ENCODE measurements around the gene BCHE.

Gene BCHE

DNA sequence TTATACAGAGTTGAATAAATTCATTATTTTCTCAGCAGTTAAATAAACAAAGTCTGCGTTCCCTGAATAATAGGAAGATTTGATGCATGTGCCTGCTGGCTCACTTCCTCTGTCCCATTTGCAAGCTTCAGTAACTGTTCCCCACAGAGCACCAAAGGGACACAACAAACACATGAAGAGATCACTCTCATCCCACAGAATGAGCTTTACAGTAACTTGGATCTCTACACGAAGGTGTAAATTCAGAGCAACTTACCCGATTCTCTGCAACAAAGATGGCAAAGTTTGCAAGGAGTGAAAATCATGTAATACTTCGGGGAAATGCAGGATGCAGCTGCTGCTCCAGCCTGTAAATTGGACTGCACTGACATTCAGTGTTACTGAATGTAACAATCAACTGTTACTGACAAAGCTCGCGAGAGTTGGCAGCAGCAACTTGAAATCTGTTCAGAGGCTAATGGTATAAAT is at the start of gene BCHE:
TSS of gene BCHE (minus strand) at position 366 of the 468 bp plus-strand sequence. CDS start 6,390 bp downstream, outside the sequence.
- no peak for DNase-seq

DNA sequence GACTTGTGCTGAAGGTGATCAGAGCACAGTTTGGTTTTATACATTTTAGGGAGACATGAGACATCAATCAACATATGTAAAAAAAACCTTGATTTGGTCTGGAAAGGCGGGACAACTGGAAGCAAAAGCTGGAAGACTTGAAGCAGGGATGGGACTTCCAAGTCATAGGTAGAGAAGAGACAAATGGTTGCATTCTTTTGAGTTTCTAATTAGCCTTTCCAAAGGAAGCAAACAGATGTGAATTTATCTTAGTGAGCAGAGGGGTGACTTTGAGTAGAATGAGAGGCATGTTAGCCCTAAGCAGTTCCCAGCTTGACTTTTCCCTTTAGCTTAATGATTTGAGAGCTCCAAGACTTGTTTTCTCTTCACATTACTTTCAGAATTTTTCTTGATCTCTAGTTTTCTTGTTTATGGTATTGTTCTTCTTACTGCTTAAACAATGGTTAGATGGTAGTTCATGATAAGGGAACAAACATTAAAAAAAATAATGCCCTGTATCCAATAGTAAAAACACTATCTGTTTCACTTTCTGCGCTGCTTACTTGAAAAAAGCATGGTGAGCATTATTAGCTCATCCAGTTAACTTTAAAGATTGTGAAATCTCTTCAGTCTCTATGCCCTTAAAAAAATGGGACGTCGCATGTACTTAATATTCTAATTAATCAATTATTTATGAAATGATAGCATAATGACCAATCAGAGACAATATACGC is 48.5 kb upstream of the BCHE start:
- DNase-seq, result no peak

DNA sequence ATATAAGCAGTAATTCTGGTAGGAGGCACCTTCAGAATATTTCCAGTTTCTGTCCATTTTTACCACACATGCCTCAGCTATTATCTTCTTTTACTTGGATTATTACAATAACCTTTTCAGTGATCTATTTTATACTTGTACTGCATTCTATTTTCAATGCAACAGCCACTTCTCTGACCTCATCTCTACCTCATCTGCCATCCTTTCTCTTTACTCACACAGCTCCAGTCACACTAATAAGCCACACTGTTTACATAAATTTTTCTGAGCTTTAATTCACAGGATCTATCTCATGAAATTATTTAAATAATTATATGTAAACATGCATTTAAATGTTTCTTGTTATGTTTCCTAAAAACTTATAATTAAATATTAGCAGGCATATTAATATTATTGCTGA is 47.3 kb upstream of the BCHE start:
- DNase-seq, result no peak

DNA sequence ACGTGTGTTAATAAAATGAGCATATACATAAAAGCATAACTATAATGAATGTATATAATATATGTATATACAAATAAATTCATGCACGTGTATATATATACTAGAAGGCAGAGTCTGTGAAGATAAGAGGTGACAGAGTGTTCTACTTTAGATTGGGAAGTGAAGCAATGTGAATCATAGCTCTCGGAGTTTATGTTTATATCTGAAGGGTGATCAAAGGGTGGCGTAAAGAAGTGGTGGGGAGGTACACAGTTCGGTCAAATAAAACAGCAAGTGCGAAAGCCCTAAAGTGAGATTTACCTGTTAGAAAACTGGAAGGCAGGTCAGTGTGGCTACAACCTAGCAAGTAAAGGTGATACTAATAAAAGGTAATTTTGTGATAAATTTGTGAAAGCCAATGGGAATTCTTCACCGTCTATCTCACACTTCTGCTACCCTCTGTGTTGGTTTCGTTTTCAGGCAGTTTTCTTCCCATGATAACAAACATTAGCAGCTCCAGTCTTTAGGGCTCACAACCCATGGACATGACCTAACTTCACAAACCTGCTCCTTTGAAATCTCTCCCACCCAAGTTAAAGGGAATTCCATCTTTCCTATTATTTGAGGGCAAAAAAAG is 46.7 kb upstream of the BCHE start:
- no peak for DNase-seq

DNA sequence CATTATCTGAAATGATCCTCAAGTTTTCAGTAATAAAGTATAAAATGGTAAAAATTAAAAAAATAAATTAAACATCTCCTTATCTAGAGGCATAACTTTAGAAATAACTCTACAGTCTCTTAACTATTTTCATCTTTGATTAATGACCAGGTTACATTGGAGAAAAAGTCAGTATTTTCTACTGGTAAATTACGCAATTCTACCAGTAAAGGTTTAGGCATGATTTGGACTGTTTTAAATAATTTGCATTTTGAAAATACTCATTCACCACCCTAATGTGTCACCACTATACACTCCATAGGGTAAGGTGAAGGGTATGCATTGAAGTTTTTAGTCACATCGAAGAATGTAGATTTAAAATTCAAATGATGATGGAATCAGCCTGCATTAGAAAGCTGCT is 45.9 kb upstream of the BCHE start:
- DNase-seq, result no peak

DNA sequence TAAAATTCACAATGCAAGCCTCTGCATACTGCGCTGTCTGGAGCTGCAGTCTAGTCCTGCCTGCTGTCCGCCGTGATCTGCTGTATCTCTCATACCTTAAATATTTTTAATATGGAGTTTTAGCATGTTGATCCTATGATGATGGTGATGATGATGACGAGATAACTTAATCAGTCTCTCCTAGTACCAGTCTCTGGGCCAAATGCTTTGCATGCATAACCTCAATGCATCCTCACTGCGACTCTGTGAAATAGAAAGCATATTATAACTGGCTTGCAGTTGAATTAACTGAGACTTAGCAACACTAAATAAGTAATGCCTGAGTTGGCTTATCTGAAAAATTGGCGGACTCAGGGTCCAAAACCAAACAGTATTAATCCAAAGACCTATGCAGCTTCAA is 38.4 kb upstream of the BCHE start:
- no peak for DNase-seq

DNA sequence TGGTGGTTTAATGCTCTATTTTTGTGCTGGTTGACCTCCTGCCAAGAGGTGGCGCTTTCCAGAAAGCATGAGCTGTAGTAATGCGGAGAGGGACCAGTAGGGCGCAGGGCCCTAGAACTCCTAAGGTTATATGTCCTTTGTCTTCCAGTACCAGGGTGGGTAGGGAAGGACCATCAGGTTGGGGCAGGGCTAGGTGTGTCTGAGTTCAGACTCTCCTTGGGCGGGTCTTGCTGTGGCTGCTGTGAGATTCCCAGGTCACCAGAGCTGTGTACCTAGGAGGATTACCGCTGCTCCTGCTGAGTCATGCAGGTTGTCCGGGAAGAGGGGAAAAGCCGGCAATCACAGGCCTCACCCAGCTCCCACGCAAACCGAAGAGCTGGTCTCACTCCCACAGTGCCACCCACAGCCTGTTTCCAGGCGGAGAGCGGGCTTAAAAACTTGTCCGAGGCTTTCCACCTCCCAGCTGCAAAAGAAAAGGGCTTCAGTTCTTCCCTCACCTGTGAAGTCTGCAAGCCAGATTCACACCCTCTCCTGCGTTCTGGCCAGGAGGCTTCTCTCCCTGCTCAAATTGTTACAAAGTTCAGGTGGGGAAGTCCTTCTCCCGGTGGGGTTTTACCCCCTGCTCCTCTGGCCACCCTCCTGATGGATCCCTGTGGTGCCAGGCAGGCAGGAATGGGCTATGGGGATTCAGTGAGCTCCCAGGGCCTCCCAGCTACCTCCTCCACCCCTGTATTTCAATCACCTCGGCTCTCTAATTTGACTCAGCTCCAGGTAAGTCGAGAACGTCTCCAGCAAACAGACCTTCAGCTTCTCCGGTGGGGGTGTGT is 37.7 kb upstream of the BCHE start:
- no peak for DNase-seq

DNA sequence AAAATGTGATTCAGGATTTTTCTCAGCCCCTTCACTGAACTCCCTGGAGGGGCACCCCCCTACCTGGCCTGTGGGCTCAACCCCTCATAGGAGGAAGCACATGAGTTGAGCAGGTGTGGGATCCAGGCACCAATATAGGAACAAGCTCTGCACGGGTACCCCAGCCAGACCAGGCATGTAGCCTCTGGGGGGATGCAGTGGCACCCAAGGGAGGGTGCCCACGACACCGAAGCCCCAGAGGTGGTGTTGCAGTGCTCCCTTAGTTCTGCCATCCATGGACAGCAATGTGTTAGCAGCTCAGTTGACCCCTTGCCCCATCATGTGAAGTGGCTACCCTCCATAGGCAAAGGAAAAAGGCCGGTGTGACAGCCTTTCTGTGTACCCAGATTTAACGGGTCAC is 30.9 kb upstream of the BCHE start:
- DNase-seq, result no peak

DNA sequence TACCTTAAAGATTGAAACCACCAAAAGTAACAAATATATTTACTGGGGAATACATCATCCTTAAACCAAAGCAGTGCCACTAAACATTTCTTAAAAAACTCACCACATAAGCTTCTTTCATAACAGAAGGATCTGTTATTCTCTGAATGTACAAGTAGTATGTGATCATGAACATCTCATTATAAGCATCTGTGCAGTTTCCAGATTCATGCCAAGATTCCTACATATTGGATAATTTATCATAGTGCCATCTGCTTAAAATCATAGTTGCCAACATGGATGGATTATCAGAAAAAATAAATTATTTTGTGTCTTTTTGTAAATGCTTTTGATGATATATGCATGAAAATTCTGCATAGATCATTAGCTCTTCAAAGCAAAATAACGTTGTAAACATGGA is 21.8 kb upstream of the BCHE start:
- no peak for DNase-seq

DNA sequence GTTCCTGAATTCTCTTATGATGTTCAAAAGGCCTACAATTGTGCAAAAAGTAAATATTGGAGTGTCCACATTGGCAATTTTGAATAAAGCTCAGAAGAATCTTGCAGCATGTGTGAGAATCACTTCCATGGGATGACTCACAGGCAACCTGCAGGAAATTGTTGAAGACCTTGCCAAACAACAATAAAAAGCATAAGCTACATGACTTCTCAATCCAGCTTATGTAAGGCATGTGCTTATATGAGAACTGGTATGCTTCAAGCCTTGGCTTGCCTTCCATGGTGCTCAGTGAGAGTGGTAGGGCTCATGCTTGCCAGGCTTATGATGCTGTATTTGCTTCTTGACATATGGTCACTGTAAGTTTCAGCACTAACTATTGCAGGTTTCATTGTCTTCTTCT is 18.4 kb upstream of the BCHE start:
- no peak for DNase-seq

DNA sequence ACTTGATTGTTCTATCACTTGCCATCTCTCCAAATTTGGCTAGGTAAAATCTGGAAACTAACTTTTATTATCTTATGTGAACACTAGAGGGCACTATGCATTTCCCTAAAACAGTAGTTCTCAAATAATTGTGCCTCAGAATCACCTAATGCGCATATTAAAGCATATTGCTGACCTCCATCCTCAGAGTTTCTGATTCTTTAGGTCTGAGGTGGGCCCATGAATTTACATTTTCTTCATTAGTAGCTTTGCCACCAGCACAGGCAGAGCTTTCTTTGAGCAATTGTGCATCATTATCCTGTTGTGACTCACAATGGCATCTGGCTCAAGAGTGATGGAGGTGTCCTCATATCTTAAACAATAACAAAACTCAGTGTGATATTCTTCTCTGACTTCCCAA is 17.5 kb upstream of the BCHE start:
- peak in 1 of 2 donors; percentile 27 for DNase-seq

DNA sequence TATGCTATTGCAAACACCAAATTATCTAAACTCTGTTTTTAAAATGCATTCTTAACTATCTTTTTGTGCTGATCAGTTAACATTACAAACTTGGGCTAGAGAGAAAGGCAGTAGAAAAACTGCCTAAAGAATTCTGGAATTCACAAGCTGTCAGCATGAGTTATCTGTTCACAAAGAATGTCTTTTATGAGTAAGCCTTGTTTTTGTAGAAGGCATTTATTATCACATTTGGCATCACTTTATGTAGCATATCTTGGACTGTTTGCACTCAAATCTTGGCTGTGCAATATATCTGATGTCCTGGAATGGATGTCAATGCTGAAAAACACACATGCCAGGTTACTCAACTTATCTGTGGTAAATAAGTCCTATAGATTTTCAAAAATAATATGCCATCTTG is 15.5 kb upstream of the BCHE start:
- DNase-seq, result no peak

DNA sequence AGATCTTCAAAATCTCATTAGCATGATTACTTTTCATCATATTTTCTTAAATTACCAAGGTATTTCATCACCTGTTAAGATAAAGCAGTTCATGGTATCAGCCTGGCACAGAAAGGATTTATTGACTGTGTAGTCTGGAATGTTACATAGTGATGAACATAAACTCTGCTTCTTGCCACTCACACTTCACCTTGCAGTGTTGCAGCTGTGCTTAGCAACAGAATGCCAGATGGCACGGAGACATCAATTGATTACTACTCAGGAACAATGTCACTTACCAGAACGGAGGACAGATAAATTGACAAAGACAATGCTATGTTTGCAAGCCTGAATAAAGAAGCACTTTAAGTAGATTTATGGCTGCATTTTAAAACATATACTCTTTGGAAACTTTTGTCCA is 15.0 kb upstream of the BCHE start:
- no peak for DNase-seq

DNA sequence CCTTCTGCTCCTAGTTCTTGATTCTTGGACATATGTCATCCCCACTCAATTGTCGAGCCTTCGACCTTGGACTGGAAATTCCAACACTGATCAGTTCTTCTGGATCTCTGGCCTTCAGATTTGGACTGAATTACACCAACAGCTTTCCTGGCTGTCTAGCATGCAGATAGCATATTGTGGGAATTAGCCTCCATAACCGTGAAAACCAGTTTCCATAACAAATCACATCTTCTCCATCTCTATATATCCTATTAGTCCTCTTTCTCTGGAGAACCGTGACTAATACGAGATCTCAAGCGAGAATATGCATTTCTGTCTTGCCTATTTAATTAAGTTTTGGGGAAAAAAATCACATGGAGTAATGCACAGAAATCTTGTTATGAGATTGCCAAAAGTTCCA is 8.8 kb upstream of the BCHE start:
- DNase-seq, result no peak

DNA sequence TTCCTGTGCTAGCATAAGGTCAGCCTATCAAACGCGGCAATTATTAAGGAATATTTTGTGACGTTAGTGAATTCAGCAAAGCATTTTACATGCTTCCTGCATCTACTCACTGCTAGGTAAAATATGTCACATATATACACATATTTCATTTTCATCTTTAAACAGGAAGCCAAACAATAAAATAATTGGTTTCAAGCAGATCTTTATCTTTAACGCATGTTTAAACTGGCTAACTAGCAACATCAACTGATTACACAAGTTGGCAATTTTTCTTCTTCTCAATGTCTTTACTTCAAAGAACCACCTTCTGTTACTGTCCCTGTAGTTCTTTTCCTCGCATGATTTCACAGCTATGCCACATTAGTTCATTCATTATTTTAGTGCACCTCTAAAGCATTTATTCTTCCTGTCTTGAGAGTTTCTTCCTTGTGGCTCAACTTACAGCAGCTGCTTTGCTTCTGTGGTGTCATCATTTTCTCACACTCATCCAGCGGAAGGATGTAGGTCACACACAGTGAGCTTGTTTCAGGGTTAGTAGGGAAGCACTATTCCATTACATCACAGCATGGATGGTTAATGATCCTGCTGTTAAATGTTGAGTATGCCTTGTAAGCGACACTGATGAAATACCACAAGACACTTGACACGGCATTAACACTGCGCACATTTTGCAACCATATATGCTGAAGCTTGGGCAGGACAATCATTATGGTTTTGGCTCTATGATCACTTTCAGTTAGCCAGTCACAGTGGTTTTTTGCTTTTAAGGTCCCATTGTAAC is 2.3 kb upstream of the BCHE start:
- DNase-seq, result no peak

DNA sequence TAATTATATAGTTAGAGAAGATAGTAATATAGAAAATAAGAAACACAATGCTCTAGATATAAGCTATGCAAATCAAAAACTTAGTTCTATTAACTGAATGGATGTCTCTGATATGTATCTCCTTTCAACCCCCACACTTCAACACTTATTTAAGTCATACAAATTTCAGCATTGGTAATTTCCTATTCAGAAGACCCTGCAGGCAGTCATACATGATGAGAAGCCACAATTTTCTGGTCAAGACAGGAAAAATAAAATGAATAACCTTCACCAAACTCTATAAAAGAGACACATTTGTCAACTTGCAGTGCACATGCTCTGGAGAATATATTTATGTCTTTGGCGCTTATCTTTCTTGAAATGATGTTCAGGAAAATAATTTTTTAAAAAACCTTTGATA is 578 bp upstream of the BCHE start:
- DNase-seq, result no peak

DNA sequence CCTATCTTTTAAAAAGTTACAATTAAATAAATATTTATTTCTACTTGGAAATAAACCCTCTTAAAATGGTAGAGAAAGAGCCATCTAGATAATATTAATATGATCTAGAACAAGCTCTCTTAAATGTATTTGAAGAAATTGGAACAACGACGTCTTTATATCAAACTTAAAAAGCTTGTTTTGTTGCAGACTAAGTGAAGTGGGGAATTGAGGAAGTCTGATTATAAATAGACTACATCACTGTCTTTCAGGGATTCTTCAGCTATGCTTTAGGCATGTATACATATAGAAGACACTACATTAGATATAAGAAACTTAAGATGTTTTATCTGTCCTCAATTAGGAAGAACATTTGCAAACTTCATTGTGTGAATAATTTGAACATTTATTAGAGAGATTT is 1.8 kb downstream of the BCHE start:
- no peak for DNase-seq

DNA sequence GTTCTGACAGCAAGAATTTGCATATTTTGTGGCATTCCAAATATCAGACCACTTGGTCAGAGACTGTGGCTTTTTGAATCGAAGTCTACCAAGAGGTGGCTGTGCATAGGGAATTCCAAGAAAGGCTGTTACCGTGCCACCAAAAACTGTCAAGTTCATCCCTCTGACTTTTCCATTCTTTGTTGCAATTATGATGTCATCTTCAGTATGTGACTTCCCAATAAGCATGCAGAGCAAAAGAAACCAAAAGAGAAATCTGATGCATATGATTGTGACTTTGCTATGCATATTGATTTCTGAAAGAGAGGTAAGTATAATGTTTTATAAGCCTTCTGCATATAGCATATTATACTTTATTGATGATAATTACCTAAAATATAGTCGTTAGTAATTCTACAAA is 6.5 kb downstream of the BCHE start:
- no peak for DNase-seq

DNA sequence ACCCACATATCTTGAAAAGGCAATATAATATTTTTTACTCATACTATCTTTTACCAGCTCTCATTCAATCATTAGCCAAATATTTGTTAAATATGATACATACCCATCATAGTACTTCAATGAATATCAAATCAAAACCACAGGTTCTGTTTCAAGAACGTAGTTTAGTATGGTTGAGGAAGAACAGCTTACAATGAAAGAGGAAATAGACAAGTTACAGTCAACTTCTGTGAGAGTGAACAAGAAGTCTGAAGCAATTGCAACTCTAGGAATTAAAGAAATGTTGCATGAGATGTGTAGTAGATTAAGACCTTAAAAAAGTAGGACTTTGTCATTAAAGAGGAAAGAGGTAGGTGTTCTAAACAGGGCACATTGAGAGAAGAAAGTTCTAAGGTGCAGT is 9.3 kb downstream of the BCHE start:
- no peak for DNase-seq

DNA sequence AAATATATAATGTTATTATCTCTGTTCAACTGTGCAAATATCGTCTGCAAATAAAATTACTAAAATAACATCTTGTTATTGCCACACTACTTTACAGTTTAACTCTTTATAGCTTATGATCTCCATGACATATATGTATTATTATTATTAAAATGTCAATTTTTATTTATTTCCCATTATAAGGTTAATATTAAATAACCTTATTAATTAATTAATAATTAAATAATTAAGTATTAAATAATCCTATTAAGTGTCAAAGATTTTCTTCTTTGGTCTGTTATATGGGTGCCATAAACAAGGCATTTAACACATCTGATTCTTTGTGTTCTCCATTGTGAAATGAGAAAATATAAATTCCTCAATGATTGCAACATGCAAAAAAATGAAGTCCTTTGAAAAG is 10.0 kb downstream of the BCHE start:
- DNase-seq, result no peak

DNA sequence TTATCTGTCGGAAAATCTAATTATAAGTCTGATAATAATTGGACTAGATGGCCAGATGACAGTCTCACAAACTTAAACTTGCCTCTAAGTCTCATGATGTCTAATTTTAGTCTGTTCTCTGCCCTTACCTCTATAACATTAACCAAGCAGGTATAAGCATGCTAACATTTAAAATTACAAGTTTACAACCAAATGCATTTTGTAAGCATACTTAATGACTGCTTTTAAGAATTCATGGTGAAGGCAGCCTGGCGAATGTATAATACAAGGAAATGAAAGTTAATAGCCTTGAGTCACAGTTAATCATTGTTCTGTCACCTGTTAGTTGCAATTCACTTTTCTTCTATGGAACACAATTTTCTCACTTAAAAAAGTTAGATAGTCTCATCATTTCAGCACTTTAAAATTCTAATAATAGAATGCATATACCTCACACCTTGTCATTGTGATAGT is 16.5 kb downstream of the BCHE start:
- no peak for DNase-seq

DNA sequence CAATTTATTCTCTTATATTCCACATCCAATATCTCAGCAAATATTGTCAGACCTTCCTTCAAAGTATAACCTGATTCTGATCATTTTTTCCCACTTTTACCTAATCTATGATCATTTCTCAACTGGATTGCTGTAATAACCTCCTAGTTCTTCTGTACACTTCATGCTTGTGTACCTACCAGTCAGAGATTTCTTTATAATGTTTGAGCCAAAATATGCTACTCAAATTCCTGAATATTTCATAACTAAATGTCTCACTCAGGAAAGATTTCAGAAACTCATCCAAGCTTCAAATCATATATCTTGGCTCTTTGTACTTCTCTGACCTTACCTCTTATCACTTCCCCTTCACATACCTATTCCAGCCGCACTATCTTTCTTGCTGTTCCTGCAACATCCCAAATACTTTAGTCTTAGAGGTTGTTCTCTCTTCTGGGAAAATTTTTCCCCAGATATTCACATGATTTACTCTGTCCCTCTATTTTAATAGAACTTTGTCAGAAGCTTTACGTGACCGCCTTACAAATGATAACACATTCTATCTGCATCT is 20.0 kb downstream of the BCHE start:
- no peak for DNase-seq

DNA sequence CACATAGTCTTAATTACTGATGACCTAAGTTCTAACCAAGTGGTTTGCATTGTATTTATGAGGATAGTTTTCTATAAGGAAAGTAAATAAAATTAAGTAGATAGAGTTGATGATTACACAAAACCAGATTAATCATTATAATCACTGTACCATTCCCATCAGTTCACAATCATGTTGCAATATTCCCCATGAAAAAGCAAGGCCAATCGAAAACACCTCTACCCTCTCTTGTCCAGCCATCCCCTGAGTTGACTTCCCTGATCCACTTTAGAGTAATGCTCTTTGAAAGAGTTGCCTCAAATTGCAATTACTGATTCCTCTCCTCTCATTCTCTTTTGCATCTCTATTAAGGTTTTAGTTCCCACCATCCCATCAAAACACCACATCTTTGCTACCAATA is 21.0 kb downstream of the BCHE start:
- no peak for DNase-seq
